GM12875 (cell line): ENCODE measurements around the gene APMAP.

Source experiments
- H3K4me3 ChIP-seq: one replicate; pipeline ENCODE4 v1.5.1; 2011; ENCODE audit warnings: low read depth, low read length, control low read depth
- TF ChIP-seq, protein P1 (sequence below): IDR thresholded peaks from 2 replicates; pipeline ENCODE4 v1.5.1; 2011; ENCODE audit warnings: low read depth, mild to moderate bottlenecking, control low read depth, inconsistent platforms, low read length, moderate library complexity, borderline replicate concordance; ENCODE audit not compliant: insufficient read depth

Gene APMAP

DNA sequence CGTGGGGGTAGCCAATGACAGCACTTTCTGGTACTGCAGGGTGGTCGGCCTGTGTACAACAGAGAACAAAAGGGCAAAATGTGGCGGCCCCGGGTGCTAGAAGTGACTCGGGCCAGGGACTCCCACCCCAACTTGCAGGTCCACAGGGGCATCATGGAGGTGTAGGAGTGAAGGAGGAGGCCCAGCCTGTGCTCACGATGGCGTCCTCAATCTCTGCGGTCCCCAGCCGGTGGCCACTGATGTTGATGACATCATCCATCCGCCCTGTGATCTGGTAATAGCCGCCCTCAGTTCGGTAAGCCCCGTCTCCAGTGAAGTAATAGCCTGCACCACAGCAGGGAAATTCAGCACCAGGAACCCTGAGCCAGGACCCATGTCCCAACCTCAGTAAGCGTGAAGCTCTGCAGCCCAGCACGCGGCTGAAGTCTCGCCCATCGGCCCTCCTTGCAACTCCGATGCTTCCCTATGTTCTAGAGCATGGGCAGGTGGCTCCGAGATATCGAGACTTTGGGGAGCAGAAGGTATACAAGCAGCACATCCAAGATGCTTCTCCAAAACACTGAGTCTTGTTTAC lies 20.2 kb upstream of the APMAP start:
- TF ChIP-seq, protein P1, sequence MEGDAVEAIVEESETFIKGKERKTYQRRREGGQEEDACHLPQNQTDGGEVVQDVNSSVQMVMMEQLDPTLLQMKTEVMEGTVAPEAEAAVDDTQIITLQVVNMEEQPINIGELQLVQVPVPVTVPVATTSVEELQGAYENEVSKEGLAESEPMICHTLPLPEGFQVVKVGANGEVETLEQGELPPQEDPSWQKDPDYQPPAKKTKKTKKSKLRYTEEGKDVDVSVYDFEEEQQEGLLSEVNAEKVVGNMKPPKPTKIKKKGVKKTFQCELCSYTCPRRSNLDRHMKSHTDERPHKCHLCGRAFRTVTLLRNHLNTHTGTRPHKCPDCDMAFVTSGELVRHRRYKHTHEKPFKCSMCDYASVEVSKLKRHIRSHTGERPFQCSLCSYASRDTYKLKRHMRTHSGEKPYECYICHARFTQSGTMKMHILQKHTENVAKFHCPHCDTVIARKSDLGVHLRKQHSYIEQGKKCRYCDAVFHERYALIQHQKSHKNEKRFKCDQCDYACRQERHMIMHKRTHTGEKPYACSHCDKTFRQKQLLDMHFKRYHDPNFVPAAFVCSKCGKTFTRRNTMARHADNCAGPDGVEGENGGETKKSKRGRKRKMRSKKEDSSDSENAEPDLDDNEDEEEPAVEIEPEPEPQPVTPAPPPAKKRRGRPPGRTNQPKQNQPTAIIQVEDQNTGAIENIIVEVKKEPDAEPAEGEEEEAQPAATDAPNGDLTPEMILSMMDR, result no peak
- no peak overlapping the region for H3K4me3 ChIP-seq

DNA sequence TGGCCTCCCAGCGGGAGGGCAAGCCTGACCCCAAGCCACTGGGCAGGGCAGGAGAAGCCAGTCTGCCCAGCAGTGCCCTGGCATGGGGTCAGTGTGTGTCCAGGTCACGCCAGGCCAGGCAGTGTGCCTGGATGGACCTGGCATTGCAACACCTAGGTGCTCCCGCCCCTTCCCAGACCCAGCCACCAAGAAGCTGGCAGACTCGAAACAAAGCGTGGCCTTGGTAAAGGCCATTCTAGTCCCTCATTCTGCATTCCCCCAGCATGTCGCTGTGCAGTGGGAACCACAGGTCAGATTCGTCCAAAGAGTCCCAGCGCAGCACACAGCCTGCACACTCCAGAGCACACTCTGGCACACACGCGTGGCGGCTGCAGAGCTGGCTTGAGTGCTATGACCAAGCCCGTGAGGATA lies 19.3 kb upstream of the APMAP start:
- TF ChIP-seq, protein P1, result no peak
- H3K4me3 ChIP-seq, result no peak overlapping the region

DNA sequence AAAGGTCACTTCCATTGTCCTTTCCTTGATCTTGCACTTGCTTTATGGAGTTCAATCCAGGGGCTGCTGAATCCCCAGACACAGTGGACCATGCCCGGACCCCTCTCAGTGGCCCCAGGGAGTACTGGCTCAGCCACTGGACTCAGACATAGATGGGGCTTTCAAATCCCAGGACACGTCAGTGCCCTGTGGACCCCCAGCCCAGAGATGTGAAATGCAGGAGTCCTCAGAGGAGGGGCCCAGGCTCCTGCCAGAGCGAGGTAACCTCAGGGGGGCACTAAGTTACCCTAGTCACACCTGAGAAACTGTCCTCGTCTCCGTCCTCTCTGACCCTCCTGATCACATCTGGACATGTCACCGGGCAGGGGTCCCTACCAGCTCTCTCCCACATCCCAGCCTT lies 18.7 kb upstream of the APMAP start:
- H3K4me3 ChIP-seq, result no peak overlapping the region
- TF ChIP-seq, protein P1, result no peak

DNA sequence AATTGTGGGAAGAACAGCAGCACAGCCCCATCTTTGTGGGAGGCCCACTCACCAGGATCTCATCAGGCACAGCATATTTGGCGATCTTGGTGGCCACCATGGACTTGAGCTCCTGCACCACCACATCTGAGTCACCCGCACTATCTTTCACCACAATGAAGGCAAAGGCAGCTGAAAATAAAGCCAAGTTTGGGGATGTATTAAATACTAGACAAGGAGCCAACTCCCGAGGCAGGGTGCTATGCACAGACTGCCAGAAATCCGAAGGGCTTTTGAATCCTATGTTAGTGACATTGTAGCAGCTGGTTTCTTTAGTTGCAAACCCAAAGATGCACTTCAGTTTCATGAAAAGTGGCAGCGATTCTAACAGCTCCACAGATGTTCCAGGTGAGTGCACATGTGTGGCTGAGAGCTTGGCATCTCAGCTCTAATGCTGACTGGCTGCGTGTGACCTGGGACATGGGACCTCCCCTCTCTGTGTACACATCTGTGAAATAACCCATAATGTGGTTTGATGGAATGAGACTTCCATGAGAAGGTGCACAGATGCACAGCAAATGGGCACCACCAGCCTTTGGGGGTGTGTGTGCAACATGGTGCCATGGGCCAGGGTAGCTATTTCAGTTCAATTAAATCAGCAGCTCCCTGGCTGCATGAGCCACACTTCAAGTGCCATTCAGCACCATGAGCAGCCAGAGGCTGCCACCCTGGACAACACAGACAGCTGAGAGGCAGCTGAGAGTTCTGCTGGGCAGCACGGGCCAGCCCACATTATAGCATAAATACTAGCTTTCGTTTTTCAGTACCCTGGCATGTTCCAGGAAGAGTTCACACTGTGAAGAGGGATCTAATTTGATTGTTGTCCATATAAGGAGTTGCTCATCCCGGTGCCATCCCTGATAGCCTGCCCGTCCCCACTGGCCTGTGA lies 16.9 kb upstream of the APMAP start:
- no peak overlapping the region for H3K4me3 ChIP-seq
- TF ChIP-seq, protein P1, result no peak

DNA sequence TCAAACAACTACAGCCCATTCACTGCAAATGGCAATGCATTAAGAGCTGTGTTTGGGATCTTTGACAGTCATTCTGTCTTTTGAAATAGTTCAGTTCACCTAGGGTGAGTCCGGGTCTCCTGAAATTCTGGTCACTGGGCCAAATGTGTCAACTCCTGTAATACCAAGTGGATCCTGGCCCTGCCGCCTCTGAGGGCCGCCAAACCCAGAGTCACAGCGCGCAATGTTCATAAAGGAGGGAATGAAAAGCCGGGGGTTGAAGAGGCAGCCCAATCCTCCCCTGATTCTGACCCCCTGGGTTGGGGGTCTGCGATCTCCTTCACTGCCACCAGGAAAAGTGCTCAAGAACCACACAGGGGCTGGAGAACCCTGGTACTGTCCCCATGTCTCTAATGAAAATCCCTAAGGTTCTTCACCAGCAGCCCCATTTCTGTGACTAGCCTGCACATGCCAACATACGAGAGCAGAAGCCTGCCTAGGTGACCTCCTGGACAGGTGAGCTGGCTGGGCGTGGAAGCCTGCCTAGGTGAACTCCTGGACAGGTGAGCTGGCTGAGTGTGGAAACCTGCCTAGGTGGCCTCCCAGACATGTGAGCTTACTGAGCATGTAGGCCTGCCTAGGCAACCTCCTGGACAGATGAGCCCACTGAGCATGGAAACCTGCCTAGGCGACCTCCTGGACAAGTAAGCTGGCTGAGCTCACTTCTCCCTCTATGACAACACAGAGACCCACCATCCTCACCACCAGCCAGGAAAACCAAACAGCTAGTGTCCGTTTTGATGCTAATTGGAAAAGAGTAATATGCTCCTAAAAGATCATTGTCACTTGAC lies 16.1 kb upstream of the APMAP start:
- no peak overlapping the region for H3K4me3 ChIP-seq
- TF ChIP-seq, protein P1, result no peak

DNA sequence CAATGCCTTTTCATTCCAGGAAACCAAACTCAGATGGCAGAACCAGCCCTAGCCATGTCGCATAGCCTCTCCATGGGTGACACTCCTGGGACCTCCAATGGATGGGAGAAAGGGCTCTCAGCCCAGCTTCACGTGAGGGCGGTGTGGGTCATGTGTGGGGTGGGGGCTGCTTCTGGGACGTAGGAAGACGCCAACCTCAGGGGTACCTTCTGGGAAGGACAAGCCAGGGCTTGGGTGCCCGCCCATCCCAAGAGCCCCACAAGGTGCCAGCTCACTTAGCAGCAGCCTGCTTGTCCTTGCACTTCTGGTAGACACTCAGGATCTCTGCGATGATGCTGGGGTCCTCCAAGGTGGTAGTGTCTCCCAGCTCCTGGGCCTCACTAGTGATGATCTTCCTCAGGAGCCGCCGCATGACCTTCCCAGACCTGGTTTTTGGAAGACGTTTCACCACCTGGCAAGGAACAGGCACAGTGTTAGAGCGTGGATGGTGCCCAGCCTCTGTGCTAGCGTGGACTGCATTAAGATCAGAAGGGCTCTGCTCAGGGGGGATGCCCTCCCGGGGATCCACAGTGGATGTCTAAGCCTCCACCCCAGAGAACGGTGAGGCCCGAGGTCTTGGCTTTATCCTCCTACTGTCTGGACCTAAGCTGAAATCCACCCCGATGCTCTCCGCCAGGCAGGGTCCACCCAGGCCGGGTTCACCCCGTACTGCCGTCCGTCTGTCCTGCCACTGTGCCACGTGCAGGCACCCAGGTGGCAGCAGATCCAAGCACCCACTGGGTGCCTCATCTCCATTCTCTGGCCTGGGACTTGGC lies 15.1 kb upstream of the APMAP start:
- H3K4me3 ChIP-seq, result no peak overlapping the region
- TF ChIP-seq, protein P1, result no peak
